Progenitor cell of endocrine pancreas (in vitro differentiated cells): ENCODE measurements around the gene SEC61B. TPM values are rescaled to one million over a fixed set of nuclear protein-coding genes. Genes with fewer than 3 reads are reported as not detected.

Source experiments
- DNase-seq: peaks from one replicate; pipeline ENCODE4 v3.0.0; 2021; ENCODE audit warnings: low spot score; ENCODE audit not compliant: unreplicated experiment
- H3K27ac Mint-ChIP-seq: 2 replicates; pipeline ENCODE4 v1.8.0; 2021; ENCODE audit warnings: mild to moderate bottlenecking, moderate library complexity, mixed read lengths
- H3K27me3 Mint-ChIP-seq: 2 replicates; pipeline ENCODE4 v1.8.0; 2021; ENCODE audit warnings: mixed read lengths
- H3K36me3 Mint-ChIP-seq: 2 replicates; pipeline ENCODE4 v1.8.0; 2022; ENCODE audit warnings: mixed read lengths; ENCODE audit not compliant: insufficient read depth
- H3K4me1 Mint-ChIP-seq: 2 replicates; pipeline ENCODE4 v1.8.0; 2021; ENCODE audit warnings: low read depth, mixed read lengths
- H3K4me3 Mint-ChIP-seq: 2 replicates; pipeline ENCODE4 v1.8.0; 2021; ENCODE audit warnings: low read depth, mild to moderate bottlenecking, moderate library complexity, mixed read lengths
- H3K9me3 Mint-ChIP-seq: 2 replicates; pipeline ENCODE4 v1.8.0; 2021; ENCODE audit warnings: low read depth, mixed read lengths
- CTCF ChIP-seq: fragments of 200-600 bp; sonication (generic); IDR thresholded peaks from one replicate; pipeline ENCODE4 v1.5.0; 2021; ENCODE audit warnings: antibody characterized with exemption, mild to moderate bottlenecking; ENCODE audit not compliant: unreplicated experiment
- total RNA-seq: library from RNA; stranded (reverse); gene quantifications from 2 replicates; pipeline ENCODE4 v1.2.1, GENCODE V29; 2021

Gene SEC61B
- total RNA-seq, 1 donor from 2014 or later: 153 TPM

- Mint-ChIP-seq H3K36me3 (no peaks in the 10 kb centered on the region), H3K4me1 (no peaks in the 10 kb centered on the region), H3K4me3 (no peak overlapping the region), H3K9me3 (no peaks in the 10 kb centered on the region), H3K27ac (no peak overlapping the region), H3K27me3 (peaks cover 3% of the 10 kb centered on the region)
- DNase-seq: no peak
- no peak for TF ChIP-seq CTCF
These were observed 42.1 kb downstream of the SEC61B start for GRCh38 chr9:99264070-99264680.

DNA sequence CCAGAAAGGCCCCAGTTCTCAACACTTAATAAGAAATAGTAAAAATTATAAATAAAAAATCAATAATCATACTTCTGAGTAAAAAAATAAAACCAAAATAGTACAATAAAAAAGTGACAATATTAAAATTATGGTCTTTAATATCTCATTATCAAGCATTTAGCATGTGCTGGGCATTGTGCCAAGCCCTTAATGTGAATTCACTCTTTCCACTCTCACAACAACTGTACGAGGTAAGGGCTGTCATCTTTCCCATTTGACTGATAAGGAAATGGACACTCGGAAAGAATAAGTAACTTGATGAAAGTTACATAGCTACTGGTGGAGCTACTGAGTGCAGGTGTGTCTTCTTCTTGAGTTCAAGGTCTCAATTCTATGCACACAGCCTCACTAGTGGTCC is 43.6 kb downstream of the SEC61B start:
- H3K27ac Mint-ChIP-seq: no peak overlapping the region
- peaks cover 3% of the 10 kb centered on the region for H3K27me3 Mint-ChIP-seq
- no peak for DNase-seq
- H3K4me3 Mint-ChIP-seq: no peak overlapping the region
- no peak for TF ChIP-seq CTCF
- H3K9me3 Mint-ChIP-seq: no peaks in the 10 kb centered on the region
- no peaks in the 10 kb centered on the region for H3K4me1 Mint-ChIP-seq
- no peaks in the 10 kb centered on the region for H3K36me3 Mint-ChIP-seq

- H3K4me3 Mint-ChIP-seq: no peak overlapping the region
- no peak overlapping the region for H3K27ac Mint-ChIP-seq
These were observed 44.4 kb downstream of the SEC61B start for GRCh38 chr9:99266255-99267023.

GRCh38 chr9:99269416-99269815 is 47.3 kb downstream of the SEC61B start:
- H3K27ac Mint-ChIP-seq: no peak overlapping the region
- peaks cover 7% of the 10 kb centered on the region for H3K9me3 Mint-ChIP-seq
- H3K4me3 Mint-ChIP-seq: no peak overlapping the region
- no peak for DNase-seq
- H3K27me3 Mint-ChIP-seq: no peaks in the 10 kb centered on the region
- TF ChIP-seq CTCF: no peak
- H3K4me1 Mint-ChIP-seq: peaks cover 8% of the 10 kb centered on the region
- H3K36me3 Mint-ChIP-seq: peaks cover 1% of the 10 kb centered on the region

More at GRCh38 chr9:99266255-99267023, 44.4 kb downstream of the SEC61B start:
- peak; percentile 71 for DNase-seq
- Mint-ChIP-seq H3K27me3 (peaks cover 3% of the 10 kb centered on the region), H3K36me3 (no peaks in the 10 kb centered on the region), H3K4me1 (no peaks in the 10 kb centered on the region), H3K9me3 (no peaks in the 10 kb centered on the region)
- peak; percentile 97 for TF ChIP-seq CTCF

GRCh38 chr9:99270491-99270890 is 48.4 kb downstream of the SEC61B start:
- Mint-ChIP-seq H3K36me3 (peaks cover 1% of the 10 kb centered on the region), H3K4me1 (peaks cover 8% of the 10 kb centered on the region), H3K27me3 (no peaks in the 10 kb centered on the region), H3K4me3 (no peak overlapping the region), H3K27ac (no peak overlapping the region), H3K9me3 (peaks cover 7% of the 10 kb centered on the region)
- DNase-seq: no peak
- no peak for TF ChIP-seq CTCF
